ENCODE measurements around the gene ARID1A.

- TF ChIP-seq POLR2AphosphoS5 (IDR thresholded peaks at IDR 0.05), result no peak
- no peak for TF ChIP-seq CTCF (IDR thresholded peaks at IDR 0.05)
Measured at GRCh38 chr1:26721669-26722355, 26.0 kb downstream of the ARID1A start.

Data from upper lobe of left lung (tissue), 4 donors.